T-helper 1 cell treated with Interleukin-12 subunit alpha and Interleukin-12 subunit beta and Interleukin-4 antibody, amounts not matched to agents 30 ng/mL and 1 ng/mL, for 36 hours (primary cell): ENCODE results near the gene CFAP54. TPM values are rescaled to one million over a fixed set of nuclear protein-coding genes. Genes with fewer than 3 reads are reported as not detected.
"Not testable (repeated sequence)": the region's sequence is repeated elsewhere in the genome, so short reads cannot be mapped to it uniquely, and the experiment has no call there.

ENCODE experiments used
- intact Hi-C: fragments of 100-400 bp; cut with micrococcal nuclease; formaldehyde crosslinking; loops from one replicate; pipeline ENCODE4 v1.15.1; 2024
- total RNA-seq: library from RNA; stranded (reverse); gene quantifications from 2 replicates; pipeline ENCODE4 v1.2.3, GENCODE V29; 2022

The CFAP54 gene
- total RNA-seq, 1 donor from 2014 or later, result 0.25 TPM

DNA sequence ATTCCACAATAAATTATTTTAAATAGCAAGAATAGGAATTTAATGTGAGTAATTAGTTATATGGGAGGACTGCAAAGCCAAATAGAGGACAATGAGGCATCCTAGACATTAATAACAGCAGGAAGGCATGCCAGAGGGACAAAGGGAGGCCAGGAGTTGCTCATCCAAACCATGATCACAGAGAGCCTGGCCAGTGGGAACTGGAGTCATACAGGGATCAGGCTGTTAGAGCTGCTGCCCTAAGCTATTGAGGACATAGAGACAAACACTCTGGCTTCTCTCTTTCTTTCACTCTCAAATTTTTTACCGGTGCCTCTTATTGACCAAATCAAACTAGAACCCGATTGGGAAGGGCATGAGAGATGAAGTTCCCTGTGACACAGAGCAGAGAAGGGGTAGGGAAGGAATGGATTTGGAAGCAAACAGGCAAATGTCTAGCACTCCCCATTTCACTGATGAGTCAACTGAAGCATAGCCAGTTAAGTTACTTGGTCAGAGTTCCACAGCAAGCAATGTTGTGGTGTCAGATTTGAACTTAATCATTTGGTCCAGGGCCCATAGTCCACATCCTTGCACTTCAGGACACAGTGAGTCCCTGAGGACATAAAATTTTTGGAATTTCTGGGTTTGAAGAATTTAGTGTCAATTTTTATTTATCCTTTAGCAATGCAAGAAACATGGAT lies 17.9 kb upstream of the CFAP54 start:
- intact Hi-C loops, result no loop called here

- intact Hi-C loops, result no loop called here
Measured at GRCh38 chr12:96472384-96472783, 17.0 kb upstream of the CFAP54 start.

- intact Hi-C loops, result no loop called here
Measured at GRCh38 chr12:96473394-96474093, 15.8 kb upstream of the CFAP54 start.

DNA sequence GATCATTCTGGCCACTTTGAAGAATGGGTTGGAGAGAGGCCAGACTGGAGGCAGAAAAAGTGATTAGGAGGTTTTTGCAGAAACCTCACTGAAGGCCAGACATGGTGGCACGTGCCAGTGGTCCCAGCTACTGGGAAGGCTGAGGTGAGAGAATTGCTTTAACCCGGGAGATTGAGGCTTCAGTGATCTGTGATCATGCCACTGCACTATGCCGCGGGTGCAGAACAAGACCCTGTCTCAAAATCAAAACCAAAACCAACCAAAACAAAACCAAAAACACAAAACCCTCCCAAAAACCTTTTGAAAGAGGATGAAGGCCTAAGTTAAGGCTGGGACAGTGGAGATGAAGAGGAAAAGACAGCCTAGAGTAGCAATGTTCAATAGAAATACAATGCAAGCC lies 15.2 kb upstream of the CFAP54 start:
- intact Hi-C loops, result no loop called here

DNA sequence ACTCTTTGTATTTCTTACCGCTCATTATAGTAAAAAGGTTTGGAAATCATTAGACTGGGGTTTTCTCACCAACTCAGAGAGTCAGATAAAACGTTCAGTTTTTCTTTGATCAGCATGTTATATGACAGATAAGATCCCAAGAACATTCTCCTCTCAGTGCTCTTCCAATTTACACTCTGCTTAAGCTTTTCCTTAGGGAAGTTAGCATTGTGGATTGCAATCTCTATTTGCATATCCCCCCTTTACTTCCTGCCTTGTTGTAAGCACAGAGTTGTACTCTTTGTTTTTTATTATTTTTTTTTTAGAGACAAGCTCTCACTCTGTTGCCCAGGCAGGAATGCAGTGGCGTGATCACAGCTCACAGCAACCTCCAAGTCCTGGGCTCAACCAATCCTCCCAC lies 11.4 kb upstream of the CFAP54 start:
- intact Hi-C loops, result no loop called here

DNA sequence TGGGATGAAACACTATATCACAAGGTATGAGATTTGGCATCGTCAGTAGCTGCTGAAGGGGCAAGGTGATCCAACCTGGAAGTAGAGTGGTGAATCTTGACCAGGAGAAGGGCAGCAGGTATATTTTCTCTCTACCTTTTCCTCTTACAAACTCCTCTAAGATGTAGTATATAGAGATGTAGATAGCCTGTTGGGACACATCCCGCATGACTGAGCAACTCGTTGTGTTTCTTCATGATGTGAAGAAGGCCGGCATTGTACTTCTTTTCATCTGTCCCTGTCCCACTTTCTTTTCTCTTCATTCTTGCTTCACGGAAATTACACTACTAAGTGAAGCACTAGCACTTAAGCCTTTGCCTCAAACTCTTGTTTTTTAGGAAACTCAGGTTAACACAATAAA lies 7.3 kb upstream of the CFAP54 start:
- intact Hi-C loops, result no loop called here

GRCh38 chr12:96483116-96483515 lies 6.3 kb upstream of the CFAP54 start:
- intact Hi-C loops, result no loop called here

DNA sequence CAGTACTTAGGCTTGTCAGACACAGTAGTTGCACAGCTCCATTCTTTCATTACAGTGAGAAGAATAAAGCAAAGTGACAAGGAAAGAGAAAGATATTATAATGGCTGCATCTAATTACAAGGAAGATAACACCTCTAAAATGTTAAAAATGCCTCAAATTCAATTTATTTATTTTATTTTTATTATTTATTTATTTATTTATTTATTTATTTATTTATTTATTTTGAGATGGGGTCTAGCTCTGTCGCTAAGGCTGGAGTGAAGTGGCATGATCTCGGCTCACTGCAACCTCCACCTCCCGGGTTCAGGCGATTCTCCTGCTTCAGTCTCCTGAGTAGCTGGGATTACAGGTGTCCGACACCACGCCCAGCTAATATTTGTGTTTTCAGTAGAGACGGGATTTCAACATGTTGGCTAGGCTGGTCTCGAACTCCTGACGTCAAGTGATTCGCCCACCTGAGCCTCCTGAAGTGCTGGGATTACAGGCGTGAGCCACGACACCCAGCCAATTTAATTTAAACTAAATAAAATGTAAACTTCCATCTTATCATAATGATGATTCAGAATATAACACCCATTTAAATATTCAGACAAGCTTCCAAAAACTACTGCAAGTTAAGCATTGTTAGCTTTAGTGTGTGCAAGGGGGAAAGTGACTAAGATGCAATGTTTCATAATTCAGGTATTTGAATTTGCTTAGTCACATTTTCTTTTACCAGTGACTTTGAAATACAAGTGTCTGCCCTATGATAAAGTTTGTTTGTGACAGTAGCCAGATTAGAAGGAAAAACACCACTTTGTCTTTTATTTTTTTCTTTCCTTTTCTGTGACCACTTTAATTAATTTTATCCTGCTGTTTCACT lies 2.4 kb upstream of the CFAP54 start:
- intact Hi-C loops, result loop anchor here (5.0 kb wide), 3 partner anchors 70 to 1270 kb away; partner anchors contain the start of genes FGD6 and VEZT

DNA sequence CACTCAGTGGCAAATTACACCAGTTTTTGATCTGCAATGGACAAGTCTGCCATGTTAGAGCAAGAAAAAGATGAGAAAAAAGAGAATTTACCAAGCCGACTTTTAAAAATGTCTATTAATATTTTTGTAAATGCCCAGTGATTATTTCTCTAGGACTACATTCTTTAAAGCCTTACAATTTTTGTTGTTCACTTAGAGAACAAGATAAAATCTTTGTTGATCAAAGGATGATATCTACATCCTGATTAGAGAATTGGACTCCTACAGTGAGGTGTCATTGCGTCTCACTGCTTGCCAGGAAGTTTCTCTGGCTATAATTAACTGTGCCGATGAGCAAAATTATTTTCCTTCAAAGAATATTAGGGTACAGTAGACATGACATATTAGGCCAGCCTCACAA lies 1.7 kb upstream of the CFAP54 start:
- intact Hi-C loops, result loop anchor here (2.0 to 5.0 kb wide), 6 partner anchors 70 to 1270 kb away; partner anchors contain the start of genes AMDHD1, CCDC38, FGD6 and SNRPF

DNA sequence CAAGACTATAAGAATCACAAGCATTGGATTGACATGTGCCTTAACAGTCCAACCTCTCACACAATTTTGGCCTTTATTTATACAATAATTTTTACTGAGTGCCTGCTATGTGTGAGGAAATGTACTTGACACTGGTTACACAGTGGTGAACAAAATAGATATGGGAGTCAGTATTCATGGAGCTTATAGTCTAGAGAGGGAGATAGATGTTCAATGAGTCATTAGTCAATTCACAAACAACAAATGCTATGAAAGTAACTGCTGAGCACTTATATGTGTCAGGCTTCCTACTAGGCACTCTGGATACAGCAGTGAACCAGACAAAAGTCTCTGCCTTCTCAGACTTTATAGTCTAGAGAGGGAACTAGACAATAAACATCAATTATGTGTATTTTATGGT lies 3.7 kb downstream of the CFAP54 start:
- intact Hi-C loops, result no loop called here

DNA sequence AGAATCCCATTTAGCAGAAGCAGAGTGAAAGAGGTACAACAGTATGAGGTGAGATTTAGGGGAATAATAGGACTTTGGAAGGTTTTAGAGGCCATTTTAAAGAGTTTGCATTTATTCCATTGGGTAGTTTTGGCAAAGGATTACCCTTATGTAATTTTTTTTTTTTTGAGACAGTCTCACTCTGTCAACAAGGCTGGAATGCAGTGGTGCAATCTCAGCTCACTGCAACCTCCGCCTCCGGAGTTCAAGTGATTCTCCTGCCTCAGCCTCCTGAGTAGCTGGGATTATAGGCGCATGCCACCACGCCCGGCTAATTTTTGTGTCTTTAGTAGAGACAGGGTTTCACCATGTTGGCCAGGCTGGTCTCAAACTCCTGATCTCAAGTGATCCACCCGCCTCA lies 4.8 kb downstream of the CFAP54 start:
- intact Hi-C loops, result not testable (repeated sequence)

- intact Hi-C loops, result no loop called here
Measured at GRCh38 chr12:96495155-96495554, 5.8 kb downstream of the CFAP54 start.

DNA sequence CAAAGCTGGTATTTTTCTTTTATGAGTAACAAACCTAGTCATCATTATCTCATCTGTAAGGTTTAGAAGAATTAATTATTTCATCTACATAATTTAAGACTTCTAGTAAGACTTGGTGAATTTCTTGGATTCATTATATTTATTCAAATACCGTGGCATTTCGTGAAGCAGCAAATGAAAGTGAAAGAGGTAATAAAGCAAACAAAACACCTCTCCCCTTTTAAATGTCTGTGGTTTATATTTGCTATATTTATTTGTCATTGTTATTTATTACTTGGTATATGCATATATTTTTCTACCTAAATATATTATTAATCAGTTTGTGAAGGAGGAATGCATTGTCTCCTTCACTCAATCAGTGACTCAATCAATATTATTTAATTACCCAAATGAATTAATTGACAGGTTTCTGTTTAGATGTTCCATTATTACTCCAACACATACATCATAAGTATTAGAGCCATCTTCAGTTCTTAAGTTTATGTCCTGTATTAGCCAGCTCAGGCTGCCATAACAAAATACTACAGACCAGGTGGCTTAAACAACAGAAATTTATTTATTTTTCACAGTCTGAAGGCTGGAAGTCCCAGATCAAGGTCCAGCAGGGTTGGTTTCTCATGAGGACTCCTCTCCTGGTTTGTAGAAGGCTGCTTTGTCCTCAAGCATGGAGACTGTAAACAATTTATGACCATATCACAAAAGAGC lies 6.6 kb downstream of the CFAP54 start:
- intact Hi-C loops, result no loop called here

DNA sequence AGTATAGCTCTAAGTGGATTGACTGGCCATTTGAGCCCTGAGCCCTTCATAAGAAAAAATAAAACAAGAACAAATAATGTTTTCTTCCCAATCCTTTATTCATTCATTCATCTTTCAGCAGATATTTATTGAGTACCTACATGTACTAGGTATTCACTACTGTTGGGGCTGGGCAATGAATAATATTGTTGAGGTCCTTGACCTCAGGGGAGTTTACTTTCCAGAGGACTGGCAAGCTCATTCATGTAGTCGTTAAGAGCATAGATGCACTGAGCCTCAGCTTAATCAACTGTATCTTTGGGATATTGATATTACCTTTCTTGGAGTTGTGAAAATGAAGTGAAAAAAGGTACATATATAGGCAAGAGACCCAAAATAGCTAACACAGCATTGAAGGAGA lies 7.6 kb downstream of the CFAP54 start:
- intact Hi-C loops, result no loop called here

DNA sequence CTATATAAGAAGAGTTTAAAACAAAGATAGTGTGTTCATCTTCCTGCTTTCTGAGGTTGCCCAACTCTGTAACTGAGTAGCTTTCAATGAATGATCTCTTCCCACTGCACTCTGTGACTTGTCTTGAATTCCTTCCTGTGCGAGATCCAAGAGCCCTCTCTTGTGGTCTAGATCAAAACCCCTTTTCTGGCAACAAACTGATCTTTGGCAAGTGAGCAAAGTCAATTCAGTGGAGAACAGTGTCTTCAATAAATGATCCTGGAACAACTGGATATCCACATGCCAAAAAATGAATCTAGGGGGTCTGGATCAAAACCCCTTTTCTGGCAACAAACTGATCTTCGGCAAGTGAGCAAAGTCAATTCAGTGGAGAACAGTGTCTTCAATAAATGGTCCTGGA lies 8.5 kb downstream of the CFAP54 start:
- intact Hi-C loops, result no loop called here

GRCh38 chr12:96500693-96501092 lies 11.3 kb downstream of the CFAP54 start:
- intact Hi-C loops, result loop anchor here (1.0 to 5.0 kb wide), 3 partner anchors 15 to 303 kb away; partner anchors contain the start of gene CDK17

DNA sequence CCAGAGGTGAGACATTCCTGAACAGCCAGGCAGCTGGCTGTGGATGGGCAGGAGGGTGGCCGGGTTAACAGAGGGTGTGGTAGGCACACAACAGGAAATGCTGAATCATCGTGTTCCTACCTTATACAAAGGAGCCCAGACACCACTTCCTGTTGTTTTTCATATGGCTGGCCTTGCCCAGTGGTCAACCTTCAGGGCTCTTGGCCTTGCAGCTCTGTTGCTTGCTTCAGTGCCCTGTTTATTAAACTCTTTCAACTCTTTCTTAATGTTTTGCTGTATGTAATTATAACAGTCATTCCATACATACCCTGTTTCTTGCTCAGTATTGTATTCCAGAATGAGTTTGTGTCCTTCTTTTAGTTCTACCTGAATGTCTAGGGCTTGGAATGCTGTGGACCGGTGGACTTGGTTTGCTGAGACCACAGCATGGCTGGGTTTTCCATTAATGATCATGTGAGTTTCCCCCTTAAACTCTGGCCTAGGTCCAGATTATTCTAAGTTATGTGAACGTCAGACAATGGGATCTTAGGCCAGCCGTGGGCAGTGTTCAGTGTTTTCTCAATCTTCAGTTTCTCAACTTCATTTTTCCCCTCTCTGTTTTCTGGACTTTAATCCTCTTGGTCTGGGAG lies 11.9 kb downstream of the CFAP54 start:
- intact Hi-C loops, result loop anchor here (1.0 to 5.0 kb wide), 3 partner anchors 16 to 304 kb away; partner anchors contain the start of gene CDK17

DNA sequence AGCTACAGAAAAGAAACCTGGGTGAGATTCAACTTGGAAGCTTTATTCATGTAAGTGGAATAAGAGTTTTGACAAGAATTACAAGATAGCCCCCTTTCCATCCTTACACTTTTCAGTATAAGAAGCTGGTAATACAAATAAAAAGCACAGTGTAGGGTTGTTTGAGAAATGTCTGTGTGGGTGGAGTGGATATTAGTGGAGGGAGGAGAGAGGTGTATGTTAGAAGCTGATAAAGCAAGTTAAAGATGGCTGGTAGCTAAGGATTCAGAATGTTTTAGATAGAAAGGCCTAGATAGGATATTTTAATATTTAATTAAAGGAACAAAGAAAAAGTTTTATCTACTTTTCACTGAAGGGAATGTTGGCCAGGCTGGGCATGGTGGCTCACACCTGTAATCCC lies 12.5 kb downstream of the CFAP54 start:
- intact Hi-C loops, result loop anchor here (1.0 to 5.0 kb wide), 3 partner anchors 17 to 305 kb away; partner anchors contain the start of gene CDK17

DNA sequence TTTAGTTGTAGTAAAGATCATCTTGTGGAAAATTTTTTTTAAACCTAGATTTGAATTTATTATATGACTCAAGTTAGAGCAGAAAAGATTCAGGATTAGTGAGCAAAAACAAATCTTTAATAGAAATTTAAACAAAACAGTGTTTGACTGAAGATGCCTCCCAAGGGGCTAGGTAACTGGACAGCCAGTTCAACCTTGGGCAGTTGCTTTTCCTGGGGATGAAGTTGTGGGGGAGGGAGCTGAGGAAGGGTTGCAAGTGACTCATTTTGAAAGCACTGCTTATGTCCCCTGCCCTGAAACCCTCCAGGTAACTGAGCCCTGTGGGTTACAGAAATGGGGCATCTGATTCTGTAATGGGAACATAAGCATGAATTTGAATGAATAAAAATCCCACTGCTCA lies 13.1 kb downstream of the CFAP54 start:
- intact Hi-C loops, result loop anchor here (5.0 kb wide), 2 partner anchors 100 to 305 kb away; partner anchors contain the start of gene CDK17

DNA sequence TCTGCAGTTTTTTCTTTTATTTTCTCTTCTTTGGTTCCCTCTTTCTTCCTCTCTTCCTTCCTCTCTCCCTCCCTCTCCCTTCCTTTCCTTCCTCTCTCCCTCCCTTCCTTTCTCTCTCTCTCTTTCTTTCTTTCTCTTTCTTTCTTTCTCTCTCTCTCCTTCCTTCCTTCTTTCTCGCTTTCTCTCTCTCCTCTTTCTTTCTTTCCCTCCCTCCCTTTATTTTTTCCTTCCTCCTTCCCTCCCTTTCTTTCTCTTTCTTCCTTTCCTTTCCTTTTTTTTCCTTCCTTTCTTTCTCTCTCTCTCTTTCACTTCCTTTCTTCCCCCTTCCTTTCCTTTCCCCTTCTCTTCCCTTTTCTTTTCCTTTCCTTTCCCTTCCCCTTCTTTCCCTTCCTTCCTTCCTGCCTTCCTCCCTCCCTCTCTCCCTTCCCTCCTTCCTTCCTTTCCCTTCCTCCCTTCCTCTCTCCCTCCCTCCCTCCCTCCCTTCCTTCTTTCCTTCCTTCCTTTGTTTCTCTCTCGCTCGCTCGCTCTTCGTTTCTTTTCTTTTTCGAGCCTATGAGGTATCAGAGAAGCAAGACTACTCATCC lies 13.7 kb downstream of the CFAP54 start:
- intact Hi-C loops, result loop anchor here (5.0 kb wide), 2 partner anchors 101 to 306 kb away; partner anchors contain the start of gene CDK17
